GM20000 (cell line): ENCODE results near the gene FNDC1.

Experiments
- DNase-seq: peaks from one replicate; pipeline ENCODE4 v3.0.0; 2012; ENCODE audit warnings: low spot score
- TF ChIP-seq, protein P1 (sequence below): IDR thresholded peaks from 2 replicates; pipeline ENCODE4 v1.5.1; 2012; ENCODE audit warnings: mild to moderate bottlenecking, control low read depth; ENCODE audit errors: extremely low read depth, missing control alignments

FNDC1 gene

DNA sequence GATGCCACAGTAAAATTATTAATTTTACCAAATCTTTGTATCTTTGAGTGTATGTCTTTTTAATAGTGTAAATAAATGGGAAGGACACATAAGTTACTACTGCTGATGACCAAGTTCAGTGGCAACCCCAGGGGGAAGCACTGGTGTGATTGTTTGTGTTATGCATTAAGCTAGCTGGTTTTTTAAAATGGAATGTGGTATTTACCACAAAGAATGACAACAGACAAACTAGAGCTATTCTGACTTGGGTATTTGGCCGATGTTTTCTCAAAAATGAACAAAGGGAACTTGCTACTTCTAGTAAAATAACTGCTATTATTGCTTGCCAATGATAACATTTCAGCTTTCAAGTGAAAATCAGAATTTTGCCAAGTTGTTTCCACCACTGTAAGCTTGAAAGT is 2.9 kb downstream of the FNDC1 start:
- DNase-seq = no peak
- TF ChIP-seq, protein P1, sequence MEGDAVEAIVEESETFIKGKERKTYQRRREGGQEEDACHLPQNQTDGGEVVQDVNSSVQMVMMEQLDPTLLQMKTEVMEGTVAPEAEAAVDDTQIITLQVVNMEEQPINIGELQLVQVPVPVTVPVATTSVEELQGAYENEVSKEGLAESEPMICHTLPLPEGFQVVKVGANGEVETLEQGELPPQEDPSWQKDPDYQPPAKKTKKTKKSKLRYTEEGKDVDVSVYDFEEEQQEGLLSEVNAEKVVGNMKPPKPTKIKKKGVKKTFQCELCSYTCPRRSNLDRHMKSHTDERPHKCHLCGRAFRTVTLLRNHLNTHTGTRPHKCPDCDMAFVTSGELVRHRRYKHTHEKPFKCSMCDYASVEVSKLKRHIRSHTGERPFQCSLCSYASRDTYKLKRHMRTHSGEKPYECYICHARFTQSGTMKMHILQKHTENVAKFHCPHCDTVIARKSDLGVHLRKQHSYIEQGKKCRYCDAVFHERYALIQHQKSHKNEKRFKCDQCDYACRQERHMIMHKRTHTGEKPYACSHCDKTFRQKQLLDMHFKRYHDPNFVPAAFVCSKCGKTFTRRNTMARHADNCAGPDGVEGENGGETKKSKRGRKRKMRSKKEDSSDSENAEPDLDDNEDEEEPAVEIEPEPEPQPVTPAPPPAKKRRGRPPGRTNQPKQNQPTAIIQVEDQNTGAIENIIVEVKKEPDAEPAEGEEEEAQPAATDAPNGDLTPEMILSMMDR = no peak

GRCh38 chr6:159174263-159174969 is 5.2 kb downstream of the FNDC1 start:
- peak; percentile 80 for DNase-seq
- TF ChIP-seq, protein P1 = peak; percentile 97

DNA sequence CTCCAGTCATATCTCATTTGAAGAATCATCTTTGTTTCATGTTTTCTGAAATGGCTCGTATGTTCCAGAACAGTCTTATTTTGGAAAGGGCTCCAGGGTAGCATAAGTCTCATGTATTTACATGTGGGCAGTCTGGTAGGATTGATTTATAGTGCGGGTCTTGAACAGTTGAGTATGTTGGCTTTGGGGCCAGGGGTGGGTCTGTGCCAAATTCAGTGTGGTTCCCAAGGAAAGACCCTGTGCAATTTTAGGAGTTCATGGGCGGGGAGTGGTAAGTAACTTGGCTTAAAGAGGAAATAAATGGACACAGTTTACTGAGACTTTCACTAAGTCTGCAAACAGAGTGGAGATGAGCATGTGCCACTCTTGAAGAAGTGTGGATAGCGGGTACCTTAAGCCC is 7.7 kb downstream of the FNDC1 start:
- TF ChIP-seq, protein P1 = no peak

GRCh38 chr6:159178847-159179246 is 9.6 kb downstream of the FNDC1 start:
- no peak for DNase-seq
- TF ChIP-seq, protein P1 = no peak

More for the DNA sequence above, 7.7 kb downstream of the FNDC1 start:
- DNase-seq = no peak

GRCh38 chr6:159180001-159180400 is 10.8 kb downstream of the FNDC1 start:
- no peak for DNase-seq
- TF ChIP-seq, protein P1 = no peak

- TF ChIP-seq, protein P1 = no peak
- DNase-seq = no peak
These were observed 12.7 kb downstream of the FNDC1 start for GRCh38 chr6:159181914-159182313.

GRCh38 chr6:159184559-159184958 is 15.4 kb downstream of the FNDC1 start:
- DNase-seq = no peak
- TF ChIP-seq, protein P1 = no peak
